Iris pigment epithelial cell (primary cell): Measurements from ENCODE around the gene MCF2L2.

Experiments used
- DNase-seq: peaks from one replicate; pipeline ENCODE4 v3.0.0-alpha.2; 2011; ENCODE audit warnings: low read depth

The MCF2L2 gene

GRCh38 chr3:183369627-183370026 is 58.8 kb downstream of the MCF2L2 start:
- peak; percentile 24 for DNase-seq

DNA sequence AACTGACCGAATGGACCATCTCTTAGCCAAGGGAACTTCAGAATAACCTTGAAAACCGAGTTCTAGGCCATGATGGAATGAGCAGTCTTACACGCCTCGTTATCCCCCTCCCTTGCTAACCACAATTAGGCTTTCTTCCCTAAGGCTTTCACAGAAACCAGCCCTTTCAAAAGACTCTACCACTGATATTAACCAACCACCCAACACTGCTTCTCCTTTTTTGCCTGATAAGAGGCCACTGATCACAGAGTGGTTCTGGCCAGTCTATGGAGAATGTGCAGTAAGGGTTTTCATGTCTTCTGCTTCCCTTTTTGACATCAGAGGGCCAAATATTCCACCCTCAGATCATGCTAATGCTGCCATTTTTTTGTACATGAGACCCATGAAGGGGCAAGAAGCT is 59.3 kb downstream of the MCF2L2 start:
- no peak for DNase-seq

DNA sequence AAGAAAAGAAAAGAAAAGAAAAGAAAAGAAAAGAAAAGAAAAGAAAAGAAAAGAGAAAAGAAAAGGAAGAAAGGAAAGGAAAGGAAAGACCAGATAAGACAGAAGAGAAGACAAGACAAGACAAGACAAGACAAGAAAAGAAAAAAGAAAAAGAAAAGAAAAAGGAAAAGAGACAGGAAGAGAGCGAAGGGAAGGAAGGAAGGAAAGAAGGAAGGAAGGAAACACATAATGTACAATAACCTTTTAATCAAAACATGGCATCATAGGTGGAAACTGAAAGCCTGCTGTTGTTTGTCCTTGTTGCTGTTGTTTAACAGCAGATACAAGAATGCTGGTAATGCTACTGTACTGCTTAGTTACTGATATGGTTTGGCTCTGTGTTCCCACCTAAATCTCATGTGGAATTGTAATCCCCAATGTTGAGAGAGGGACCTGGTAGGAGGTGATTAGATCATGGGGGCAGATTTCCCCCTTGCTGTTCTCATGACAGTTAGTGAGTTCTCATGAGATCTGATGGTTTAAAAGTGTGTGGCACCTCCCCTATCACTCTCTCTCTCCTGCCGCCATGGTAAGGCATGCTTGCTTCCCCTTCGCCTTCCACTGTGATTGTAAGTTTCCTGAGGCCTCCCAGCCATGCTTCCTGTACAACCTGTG is 67.3 kb downstream of the MCF2L2 start:
- DNase-seq: no peak

DNA sequence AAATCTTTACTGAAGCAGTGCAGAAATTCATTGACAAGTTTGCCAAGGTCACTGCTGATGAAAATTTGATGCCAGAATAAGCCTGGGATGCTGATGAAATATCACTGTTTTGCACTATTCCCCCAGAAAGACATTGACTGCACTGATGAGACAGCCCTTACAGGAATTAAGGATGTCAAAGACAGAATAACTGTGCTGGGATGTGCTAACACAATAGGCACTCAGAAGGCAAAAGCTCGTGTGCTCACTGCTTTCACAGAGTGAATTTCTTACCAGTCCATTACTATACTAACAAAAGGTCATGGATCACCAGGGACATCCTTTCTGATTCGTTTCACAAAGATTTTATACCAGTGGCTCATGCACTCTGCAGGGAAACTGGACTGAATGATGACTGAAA is 69.4 kb downstream of the MCF2L2 start:
- peak; percentile 9 for DNase-seq

GRCh38 chr3:183357564-183358079 is 70.8 kb downstream of the MCF2L2 start:
- no peak for DNase-seq

GRCh38 chr3:183356920-183357319 is 71.5 kb downstream of the MCF2L2 start:
- no peak for DNase-seq

DNA sequence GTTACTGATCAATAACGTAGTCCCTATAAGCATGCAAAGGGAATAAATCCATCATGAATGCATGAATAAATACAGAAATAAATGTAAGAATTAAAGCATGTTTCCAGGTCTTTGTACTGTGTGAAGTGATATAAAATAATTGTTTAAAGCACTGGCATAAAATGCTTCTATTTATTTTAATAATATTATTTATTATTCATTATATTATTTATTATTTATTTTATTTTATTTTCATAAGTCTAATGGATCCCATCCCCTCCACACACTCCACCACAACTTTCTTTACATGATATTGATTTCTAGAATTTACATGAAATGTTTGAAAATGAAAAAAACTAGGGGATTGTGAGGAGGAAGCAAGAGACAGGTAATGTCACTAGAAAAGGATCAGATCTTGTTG is 73.5 kb downstream of the MCF2L2 start:
- no peak for DNase-seq

DNA sequence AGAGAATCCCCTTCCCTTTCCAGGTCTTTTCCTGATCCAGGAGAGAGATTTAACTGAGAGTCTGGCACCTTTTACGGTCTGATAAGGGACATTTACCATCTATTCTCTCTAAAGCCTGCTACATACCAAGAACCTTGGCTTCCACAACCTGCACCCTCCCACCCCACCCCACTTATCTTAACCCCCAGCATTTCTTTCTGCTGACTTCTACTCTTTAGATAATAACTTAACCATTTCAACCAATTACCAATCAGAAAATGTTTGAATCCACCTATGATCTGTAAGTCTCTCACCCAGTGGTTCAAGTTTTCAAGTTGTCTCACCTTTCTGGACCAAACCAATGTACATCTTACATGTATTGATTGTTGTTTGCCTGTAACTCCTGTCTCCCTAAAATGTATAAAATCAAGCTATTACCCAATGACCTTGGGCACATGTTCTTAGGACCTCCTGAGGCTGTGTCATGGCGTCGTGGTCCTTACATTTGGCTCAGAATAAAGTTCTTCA is 74.0 kb downstream of the MCF2L2 start:
- no peak for DNase-seq

DNA sequence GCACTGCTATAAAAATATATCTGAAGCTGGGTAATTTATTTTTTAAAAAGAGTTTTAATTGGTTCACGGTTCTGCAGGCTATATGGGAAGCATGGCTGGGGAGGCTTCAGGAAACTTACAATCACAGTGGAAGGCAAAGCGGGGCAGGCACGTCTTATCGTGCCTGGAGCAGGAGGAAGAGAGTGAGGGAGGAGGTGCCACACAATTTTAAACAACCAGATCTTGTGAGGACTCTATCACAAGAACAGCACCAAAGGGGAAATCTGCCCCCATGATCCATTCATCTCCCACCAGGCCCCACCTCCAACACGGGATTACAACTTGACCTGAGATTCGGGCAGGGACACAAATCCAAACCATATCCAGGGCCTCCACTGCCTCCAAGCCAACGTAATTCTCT is 75.0 kb downstream of the MCF2L2 start:
- no peak for DNase-seq

- DNase-seq: no peak
Observed at GRCh38 chr3:183350164-183350563, 78.3 kb downstream of the MCF2L2 start.

- DNase-seq: no peak
Observed at GRCh38 chr3:183349421-183350157, 78.8 kb downstream of the MCF2L2 start.

- DNase-seq: no peak
Observed at GRCh38 chr3:183342824-183343223, 85.6 kb downstream of the MCF2L2 start.

DNA sequence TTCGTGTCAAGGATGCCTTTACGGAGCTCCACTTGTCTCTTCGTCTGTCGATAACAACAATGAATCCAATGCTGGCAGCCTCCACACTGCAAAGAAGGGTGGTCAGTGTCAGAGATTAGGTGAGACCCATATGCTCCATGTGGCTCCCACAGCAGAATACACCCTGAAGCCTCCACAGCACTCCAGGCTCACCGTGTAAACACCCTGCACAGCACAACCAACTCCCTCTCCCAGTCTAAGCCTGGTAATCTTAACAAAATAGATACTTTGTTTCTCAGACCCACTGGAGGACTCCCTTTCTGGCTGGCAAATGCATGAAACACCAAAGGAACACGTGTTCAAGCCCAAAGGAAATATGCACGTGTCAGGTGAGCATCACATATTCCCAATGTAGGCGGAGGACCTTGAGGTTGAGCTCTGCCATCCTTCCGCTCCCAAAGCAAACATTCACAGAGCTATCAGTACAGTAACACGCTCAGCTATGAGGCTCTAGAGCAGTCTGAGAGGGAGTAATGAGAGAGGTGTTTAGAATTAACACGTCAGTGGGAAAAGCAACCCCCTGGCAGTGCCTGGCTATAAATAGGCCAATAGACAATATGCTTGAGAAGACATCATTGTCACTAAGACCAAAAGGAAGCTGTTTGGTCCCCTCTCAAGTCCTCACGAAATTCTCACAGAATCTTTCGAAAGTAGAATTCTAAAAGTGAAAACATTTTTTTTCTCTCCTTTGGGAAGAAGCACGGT is 86.7 kb downstream of the MCF2L2 start:
- DNase-seq: no peak

DNA sequence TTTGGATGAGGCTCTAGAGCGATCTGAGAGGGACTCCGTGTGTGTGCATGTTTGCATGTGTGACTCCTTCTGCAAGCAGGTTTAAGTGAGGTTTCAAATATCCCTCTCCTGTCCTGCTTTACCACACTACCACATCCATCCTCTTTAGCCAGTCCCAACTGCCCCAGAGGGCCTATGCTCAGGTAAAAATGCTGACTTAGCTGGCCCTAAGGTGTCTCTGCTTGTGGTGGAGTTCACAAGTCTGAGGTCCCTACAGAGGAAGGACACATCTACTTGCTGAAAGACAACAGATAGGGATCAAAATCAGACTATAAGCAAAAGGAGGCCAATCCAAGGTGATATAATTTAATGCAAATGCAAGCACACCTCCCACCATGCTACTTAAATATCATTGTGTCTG is 88.2 kb downstream of the MCF2L2 start:
- no peak for DNase-seq

GRCh38 chr3:183339461-183340086 is 88.8 kb downstream of the MCF2L2 start:
- DNase-seq: no peak

DNA sequence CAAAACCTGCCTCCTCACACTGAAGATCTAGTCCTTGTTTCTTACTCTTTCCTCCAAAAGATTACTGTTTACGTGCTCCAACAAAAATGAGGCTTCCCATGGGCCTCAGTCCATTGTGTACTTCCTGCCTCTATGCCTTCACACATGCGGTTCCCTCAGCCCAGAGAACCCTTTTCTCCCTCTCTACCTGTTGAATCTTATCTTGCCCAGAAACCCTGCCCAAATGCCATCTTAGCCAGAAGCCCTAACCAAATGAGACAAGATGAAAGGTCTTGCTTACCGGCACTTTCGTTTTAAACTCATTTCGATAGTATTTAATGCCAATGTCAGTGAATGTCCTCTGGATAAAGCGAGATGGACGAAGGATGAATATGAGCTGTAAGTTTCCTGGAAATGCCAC is 89.9 kb downstream of the MCF2L2 start:
- no peak for DNase-seq

DNA sequence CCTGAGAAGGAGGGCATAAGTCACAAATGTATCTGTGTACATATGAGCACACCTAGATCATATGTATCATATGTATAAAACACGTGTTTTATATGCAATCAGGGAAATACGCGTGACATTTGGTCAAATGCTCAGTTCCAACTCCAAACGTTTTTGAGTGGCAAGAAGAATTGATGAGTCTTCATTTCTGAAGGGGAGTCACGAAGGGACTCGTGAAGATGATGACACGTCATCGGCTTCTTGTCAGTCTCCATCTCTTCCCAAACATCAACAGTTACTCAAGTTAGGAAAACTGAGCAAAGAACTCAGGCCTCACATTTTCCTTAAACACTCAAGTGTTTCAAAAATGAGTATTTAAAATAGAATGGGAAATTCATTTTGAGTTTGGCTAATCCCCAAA is 95.9 kb downstream of the MCF2L2 start:
- DNase-seq: no peak

GRCh38 chr3:183331498-183331897 is 96.9 kb downstream of the MCF2L2 start:
- no peak for DNase-seq

DNA sequence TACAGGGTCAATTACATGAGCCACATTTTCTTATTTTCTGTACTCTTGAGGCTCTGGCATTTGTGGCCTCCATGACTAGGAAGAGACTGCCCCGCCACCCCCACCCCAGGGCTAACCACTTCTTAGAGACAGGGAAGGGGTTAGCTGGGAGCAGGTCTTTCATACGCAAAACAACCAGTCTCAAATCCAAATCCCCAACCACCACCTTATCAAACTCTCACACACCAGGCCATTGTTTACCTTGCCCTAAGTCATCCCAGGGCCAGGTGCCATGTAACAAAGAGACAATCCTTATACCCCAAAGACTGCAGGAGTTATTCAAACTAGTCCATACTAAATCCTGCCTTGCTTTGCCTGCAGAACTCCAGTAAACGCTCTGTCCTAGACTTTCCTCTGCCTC is 97.5 kb downstream of the MCF2L2 start:
- no peak for DNase-seq

DNA sequence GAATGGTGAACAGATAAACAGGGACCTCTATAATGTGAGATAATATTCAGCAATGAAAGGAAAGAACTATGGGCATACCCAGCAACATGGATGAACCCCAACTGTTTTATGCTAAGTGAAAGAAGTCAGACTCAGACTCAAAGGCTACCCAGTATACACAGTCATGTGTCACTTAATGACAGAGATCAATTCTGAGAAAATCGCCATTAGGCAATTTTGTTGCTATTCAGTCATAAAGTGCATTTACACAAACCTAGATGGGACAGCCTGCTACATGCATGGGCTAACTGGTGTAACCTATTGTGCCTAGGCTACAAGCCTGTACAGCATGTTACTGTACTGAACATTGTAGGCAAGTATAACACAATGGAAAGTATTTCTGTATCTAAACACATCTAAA is 98.9 kb downstream of the MCF2L2 start:
- no peak for DNase-seq

GRCh38 chr3:183328823-183329222 is 99.6 kb downstream of the MCF2L2 start:
- DNase-seq: peak; percentile 58

GRCh38 chr3:183328164-183328563 is 100.3 kb downstream of the MCF2L2 start:
- peak; percentile 16 for DNase-seq
